Measurements from ENCODE around the gene CD40LG.

The CD40LG gene

GRCh38 chrX:136647677-136648360 lies at the start of gene CD40LG:
Gene CD40LG, plus strand, starts transcription at chrX:136648158. Its CDS starts 91 bp downstream, at chrX:136648249.
- no peak for DNase-seq (ENCODE audit: low read depth)

- no peak for DNase-seq (ENCODE audit: low read depth)
Observed at GRCh38 chrX:136598631-136599030, 49.3 kb upstream of the CD40LG start.

DNA sequence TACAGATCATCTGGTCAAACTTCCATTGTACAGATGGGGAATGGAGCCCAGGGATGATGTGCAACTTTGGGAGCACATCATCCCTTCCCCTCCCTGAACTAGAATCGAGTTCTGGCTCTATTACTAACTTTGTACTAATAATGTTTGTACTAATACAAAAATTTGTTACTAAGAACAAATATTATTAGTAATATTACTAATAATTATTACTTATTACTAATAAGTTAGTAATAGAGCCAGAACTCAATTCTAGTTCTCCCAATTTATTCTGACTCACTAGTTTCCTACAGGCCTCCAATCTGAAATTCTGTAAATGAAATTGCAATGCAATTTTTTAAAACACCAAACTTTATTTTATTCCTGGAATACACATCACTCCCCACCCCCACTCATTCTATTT lies 47.9 kb upstream of the CD40LG start:
- DNase-seq (ENCODE audit: low read depth): no peak

DNA sequence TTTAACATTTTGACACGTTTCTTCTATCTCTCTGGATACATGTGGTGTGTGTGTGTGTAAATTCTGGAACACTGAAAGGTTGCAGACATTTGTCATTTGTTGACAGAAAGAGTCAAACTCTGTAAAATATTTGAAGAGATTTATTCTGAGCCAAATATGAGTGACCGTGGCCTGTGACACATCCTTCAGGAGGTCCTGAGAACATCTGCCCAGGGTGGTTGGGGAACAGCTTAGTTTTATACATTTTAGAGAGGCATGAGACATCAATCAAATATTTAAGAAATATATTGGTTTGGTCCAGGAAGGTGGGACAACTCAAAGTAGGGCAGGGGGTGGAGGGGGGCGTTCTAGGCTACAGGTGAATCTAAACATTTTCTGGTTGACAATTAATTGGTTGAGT lies 40.7 kb upstream of the CD40LG start:
- DNase-seq (ENCODE audit: low read depth): no peak

DNA sequence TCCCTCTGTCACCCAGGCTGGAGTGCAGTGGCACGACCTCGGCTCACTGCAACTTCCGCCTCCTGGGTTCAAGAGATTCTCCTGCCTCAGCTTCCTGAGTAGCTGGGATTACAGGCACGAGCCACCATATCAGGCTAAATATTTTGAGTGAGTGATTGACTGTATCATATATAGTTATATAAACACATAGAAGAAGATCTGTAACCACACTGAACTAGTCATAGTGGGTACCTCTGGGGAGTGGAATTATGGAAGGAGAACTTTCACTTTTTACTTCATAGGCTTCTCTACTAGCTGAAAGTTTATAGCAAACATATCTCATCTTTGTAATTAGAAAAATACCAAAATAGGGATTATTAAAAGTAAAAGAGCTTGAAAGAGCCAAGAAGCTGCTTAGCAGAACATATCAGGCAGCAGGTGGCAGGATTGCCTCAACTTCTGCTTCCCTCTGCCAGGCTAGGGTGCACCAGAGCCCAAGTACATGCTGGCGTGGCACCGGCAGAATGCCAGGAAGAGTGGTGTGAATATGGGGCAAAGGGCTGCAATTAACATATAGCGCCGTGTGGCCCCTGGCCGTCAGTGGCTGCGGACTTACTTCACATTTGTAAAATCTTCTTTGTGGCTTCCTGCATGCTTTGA lies 39.5 kb upstream of the CD40LG start:
- DNase-seq (ENCODE audit: low read depth): no peak

GRCh38 chrX:136616987-136617685 lies 30.8 kb upstream of the CD40LG start:
- no peak for DNase-seq (ENCODE audit: low read depth)

- DNase-seq (ENCODE audit: low read depth): no peak
Observed at GRCh38 chrX:136619899-136620505, 28.0 kb upstream of the CD40LG start.

DNA sequence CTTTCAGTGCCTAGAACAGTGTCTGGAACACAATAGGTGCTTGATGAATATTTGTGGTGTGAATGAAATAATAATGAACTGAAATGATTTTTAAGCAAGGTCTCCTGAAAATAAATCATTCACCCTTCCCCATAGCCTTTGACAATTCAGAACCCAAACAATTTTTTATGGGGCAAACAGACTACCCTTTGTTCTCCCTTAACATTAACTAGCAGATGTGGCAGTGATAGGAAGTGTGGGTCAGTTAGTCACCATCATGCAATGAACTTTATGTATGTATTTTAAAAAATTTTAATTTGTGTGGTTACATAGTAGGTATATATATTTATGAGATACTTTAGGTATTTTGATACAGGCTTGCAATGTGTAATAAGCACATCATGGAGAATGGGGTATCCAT lies 27.2 kb upstream of the CD40LG start:
- no peak for DNase-seq (ENCODE audit: low read depth)

DNA sequence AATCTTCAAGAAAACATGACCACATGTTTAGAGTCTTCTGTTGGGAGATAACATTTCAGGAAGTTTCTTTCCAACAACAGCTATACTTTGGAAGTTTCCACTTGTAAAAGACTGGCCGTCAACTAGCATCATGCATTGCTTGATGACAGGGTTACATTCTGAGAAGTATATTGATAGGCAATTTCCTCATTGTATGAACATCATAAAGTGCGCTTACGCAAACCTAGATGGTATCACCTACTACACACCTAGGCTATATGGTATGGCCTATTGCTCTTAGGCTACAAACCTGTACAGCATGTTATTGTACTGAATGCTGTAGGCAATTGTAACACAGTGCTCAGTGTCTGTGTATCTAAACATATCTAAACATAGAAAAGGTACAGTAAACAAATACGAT lies 25.4 kb upstream of the CD40LG start:
- DNase-seq (ENCODE audit: low read depth): no peak

GRCh38 chrX:136623396-136623795 lies 24.6 kb upstream of the CD40LG start:
- DNase-seq (ENCODE audit: low read depth): no peak

DNA sequence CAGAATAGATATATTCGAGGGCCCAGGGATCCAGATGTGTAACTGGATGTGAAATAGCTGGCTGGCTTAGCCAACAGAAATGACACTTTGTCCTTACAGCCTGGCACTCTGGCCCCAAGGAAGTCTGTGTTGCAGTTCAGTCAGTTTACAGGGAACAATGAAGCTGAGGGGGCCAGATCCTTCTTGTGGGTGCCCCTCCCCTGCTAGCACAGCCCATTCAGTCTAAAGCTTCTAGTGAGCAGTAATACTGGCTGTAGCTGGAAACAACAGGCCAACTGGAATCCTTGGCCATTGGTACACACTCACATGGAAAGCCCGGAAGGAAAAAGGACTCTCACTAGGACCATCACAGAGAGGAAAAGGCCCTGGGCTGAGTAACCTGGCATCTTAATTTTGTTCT lies 22.7 kb upstream of the CD40LG start:
- DNase-seq (ENCODE audit: low read depth): no peak

DNA sequence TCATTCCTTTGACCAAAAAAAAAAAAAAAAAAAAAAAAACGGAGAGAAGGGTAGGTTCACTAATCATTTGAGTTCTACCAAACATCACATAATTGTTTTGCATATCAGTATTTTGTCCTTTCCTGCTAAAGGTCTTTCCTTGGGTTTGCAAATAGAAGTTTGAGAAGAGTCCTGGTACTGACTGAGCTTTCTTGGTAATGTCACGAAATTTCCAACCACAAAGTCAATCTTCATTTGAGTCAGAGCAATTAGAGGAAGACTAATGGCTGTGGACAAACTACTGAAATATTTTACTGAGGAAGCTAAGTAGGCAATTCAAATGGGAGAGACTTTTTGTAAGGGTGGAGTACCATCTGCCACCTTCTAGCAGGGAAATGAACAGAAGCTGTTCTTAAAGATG lies 21.7 kb upstream of the CD40LG start:
- DNase-seq (ENCODE audit: low read depth): no peak

DNA sequence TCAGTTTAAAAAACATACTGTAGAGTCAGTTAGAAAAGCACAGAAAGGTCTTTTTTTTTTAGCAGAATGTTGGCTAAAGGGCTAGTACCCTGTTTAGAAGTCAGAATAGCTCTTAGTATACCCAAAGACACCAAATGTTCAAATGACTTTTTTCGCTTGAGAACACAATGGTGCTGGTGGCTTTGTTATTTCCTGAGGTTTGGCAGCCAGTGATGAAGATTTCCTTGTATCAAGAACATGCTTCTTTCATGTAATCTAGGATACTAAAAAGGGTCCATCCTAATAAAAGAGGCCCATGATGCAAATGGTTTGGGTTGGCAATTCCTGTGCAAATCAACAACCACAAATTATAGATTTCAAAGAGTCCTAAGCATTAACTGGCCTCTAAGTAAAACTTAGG lies 21.1 kb upstream of the CD40LG start:
- no peak for DNase-seq (ENCODE audit: low read depth)

GRCh38 chrX:136627409-136627808 lies 20.5 kb upstream of the CD40LG start:
- no peak for DNase-seq (ENCODE audit: low read depth)

DNA sequence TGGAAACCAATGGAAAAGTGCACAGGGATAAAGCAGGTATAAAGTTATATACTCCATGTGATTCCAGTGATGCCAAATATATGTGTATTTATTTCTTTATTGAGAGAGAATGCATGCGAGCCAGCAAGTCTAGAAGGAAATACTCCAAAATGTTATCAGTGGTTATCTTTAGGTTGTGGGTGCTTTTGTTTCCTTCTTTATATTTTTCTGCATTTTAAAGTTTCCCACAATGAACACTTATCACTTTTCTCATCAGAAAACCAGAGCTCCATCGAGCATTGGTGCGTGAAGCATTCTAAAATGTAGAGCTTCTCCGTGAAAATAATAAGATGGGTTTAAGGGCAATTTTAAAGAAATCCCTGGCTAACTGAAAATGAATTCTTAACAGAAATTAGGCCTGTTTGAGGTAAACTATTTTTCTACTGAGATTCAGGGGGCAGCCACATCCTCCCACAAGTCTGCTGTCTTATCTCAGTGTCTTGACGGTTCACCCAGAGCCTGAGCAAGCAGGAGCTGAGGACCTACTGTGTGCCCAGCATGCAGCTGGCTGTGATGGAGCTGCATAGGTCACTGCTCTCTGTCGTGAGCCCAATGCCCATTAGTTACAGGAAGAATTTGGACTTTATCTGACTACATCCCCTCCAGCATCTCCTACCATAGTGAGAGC lies 18.7 kb upstream of the CD40LG start:
- DNase-seq (ENCODE audit: low read depth): no peak

GRCh38 chrX:136630881-136631280 lies 17.1 kb upstream of the CD40LG start:
- no peak for DNase-seq (ENCODE audit: low read depth)

DNA sequence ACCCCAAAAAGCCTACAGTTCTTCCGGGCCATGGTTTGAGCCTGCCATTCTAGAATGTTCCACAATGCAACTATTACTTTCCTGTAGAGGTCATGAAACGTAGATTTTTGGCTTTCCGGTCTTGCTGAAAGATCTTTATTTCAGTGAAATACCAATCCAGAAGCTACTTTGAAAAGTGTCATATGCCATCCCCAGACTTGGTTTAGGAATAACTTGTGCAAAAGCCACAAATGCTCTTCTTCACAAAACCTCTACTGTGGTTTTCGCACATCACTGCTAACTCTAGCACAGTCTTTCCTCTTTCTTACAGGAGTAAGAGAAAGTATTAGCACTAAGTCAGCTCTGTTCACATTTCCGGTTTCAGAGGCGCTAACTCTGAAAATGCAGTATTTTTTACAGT lies 12.7 kb upstream of the CD40LG start:
- DNase-seq (ENCODE audit: low read depth): no peak

GRCh38 chrX:136636121-136636520 lies 11.8 kb upstream of the CD40LG start:
- no peak for DNase-seq (ENCODE audit: low read depth)

DNA sequence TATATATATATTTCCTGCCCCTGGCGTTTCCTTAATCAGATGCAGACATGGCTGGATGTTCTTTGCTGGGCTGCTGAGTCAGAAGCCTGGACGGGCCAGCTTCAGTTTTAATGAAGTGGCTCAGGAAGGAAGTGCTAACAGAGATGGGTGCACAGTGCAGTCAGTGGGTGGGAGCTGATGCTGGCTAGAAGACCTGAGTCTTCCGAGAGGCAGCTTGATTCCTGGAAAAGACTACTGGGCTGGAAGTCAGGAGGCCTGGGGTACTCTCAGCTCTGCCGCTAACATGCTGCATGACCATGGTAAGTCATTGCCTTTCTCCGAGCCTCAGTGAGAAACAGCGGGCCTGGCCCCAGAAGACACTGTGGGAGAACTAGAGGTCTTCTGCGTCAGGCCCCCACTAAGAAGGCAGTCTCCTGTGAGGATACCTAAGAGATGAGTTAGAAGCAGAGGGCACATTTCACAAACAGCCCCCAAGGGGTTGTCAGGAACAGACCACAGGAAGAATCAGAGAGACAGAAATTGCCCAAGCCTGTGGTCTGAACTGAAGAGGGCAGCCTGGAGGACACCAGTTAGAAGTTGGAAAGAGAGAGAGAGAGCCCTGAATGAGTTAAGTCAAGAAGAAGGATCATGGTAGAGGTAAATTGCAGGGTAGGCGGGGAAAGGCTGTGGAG lies 8.3 kb upstream of the CD40LG start:
- DNase-seq (ENCODE audit: low read depth): no peak

GRCh38 chrX:136643243-136643642 lies 4.7 kb upstream of the CD40LG start:
- DNase-seq (ENCODE audit: low read depth): no peak

DNA sequence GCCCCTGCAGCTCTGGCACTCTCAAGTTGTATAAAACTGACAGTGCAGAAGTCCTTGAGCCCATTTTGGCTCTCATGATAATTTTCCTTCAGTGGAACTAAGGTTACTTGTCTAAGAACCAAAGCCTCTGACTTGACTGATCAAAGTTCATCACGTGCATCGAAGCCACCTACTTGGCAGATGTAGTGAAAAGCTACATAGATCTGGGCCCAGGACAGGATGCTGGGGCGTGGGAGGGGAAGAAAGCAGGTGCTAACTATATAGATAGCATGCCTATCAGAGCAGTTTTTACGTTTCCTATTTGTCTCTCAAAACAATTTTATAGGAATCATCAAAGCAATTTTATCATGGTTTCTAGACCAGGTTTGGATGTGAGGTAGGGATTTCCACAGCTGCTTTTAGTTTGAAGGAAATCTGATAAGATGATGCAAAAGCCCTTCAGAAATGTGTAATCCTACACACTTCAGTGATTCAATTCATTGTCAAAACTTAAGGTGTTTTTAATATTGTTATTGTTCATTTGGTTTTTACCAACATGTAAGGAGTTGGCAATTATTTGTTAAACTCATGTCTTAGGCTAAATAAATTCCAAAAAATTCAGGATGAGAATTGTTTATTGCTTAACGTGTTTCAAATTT lies 1.2 kb upstream of the CD40LG start:
- DNase-seq (ENCODE audit: low read depth): peak; percentile 14
